Activated B cell treated with CpG ODN at 0.5 μM for 24 hours (primary cell): ENCODE data around the gene TTLL3. TPM values are rescaled to one million over a fixed set of nuclear protein-coding genes. Genes with fewer than 3 reads are reported as not detected.
"Not testable (repeated sequence)": the region's sequence is repeated elsewhere in the genome, so short reads cannot be mapped to it uniquely, and the experiment has no call there.

Experiments
- ATAC-seq: fragments of 200-7000 bp; cut with Tn5 transposase; one replicate; pipeline ENCODE4 v1.10.0; 2021; ENCODE audit warnings: low read depth, mild to moderate bottlenecking, moderate library complexity
- CTCF ChIA-PET: fragments of 350-600 bp; sonication (Branson Sonifier 250); formaldehyde crosslinking; loops from one replicate; lab custom pipeline; 2021; ENCODE audit warnings: antibody characterized with exemption; lab: Charles Lee
- POLR2A ChIA-PET: fragments of 350-600 bp; sonication (Branson Sonifier 250); formaldehyde crosslinking; loops from one replicate; lab custom pipeline; 2021; ENCODE audit warnings: antibody characterized with exemption; lab: Charles Lee
- DNase-seq: peaks from one replicate; pipeline ENCODE4 v3.0.0; 2022
- H3K27ac Mint-ChIP-seq: one replicate; pipeline ENCODE4 v1.8.0; 2020; ENCODE audit warnings: mixed read lengths
- H3K27me3 Mint-ChIP-seq: one replicate; pipeline ENCODE4 v1.8.0; 2021; ENCODE audit warnings: mixed read lengths
- H3K36me3 Mint-ChIP-seq: one replicate; pipeline ENCODE4 v1.8.0; 2021; ENCODE audit warnings: low read depth, mixed read lengths
- H3K4me1 Mint-ChIP-seq: one replicate; pipeline ENCODE4 v1.8.0; 2021; ENCODE audit warnings: mixed read lengths
- H3K4me3 Mint-ChIP-seq: one replicate; pipeline ENCODE4 v1.8.0; 2020; ENCODE audit warnings: mild to moderate bottlenecking, mixed read lengths
- H3K9me3 Mint-ChIP-seq: one replicate; pipeline ENCODE4 v1.8.0; 2020; ENCODE audit warnings: mixed read lengths
- intact Hi-C: fragments of 100-400 bp; cut with micrococcal nuclease; formaldehyde crosslinking; loops from one replicate; pipeline ENCODE4 v1.15.1; 2024
- total RNA-seq: library from RNA; stranded (reverse); gene quantifications from 2 replicates; pipeline ENCODE4 v1.2.3, GENCODE V29; 2022
- TF ChIP-seq, protein P1 (sequence below): fragments of 200-600 bp; IDR thresholded peaks from one replicate; pipeline ENCODE4 v1.8.0; 2022; ENCODE audit warnings: antibody characterized with exemption, mild to moderate bottlenecking

Gene TTLL3
- total RNA-seq, 1 donor from 2014 or later = 61.9 TPM

DNA sequence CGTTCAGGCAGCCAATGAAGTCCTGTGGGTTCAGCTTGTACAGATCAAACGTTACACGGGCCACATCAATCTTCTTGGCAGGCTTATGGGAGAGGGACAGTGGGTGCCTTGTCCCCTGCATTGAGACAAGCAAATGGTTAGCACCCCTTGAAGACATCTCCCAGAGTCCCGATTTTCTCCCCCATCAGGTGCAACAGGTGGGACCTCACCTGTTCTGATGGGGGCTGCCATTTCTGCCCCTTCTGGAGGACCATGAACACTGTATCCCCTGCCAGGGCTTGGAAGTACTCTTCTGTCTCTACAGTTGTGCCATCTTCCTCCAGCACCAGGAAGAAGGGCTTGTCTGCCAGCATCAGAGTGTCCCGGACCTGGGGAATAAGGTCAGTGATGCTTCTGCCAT is 59.9 kb downstream of the TTLL3 start:
- no peaks in the 10 kb centered on the region for H3K9me3 Mint-ChIP-seq
- H3K27me3 Mint-ChIP-seq = no peaks in the 10 kb centered on the region
- POLR2A ChIA-PET = no interaction called here
- DNase-seq (no peak), ATAC-seq (no peak)
- H3K4me1 Mint-ChIP-seq = no peaks in the 10 kb centered on the region
- no peak overlapping the region for H3K27ac Mint-ChIP-seq
- no peaks in the 10 kb centered on the region for H3K36me3 Mint-ChIP-seq
- TF ChIP-seq, protein P1, sequence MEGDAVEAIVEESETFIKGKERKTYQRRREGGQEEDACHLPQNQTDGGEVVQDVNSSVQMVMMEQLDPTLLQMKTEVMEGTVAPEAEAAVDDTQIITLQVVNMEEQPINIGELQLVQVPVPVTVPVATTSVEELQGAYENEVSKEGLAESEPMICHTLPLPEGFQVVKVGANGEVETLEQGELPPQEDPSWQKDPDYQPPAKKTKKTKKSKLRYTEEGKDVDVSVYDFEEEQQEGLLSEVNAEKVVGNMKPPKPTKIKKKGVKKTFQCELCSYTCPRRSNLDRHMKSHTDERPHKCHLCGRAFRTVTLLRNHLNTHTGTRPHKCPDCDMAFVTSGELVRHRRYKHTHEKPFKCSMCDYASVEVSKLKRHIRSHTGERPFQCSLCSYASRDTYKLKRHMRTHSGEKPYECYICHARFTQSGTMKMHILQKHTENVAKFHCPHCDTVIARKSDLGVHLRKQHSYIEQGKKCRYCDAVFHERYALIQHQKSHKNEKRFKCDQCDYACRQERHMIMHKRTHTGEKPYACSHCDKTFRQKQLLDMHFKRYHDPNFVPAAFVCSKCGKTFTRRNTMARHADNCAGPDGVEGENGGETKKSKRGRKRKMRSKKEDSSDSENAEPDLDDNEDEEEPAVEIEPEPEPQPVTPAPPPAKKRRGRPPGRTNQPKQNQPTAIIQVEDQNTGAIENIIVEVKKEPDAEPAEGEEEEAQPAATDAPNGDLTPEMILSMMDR = no peak
- no peak overlapping the region for H3K4me3 Mint-ChIP-seq
- intact Hi-C loops = no loop called here
- CTCF ChIA-PET = no interaction called here

DNA sequence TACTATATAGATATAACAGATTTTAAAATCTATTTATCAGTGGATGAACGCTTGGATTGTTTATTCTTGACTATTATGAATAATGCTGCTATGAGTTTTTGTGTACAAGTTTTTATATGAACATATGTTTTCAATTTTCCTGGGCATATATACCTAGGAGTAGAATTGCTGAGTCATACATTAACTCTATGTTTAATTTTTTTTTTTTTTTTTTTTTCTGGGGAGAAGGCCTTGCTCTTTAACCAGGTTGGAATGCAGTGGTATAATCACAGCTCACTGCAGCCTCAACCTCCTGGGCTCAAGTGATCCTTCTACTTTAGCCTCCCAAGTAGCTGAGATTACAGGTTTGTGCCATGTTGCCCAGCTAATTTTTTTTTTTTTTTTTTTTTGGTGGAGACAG is 60.9 kb downstream of the TTLL3 start:
- Mint-ChIP-seq H3K9me3 (no peaks in the 10 kb centered on the region), H3K27ac (no peak overlapping the region), H3K36me3 (no peaks in the 10 kb centered on the region), H3K4me3 (no peak overlapping the region), H3K4me1 (no peaks in the 10 kb centered on the region), H3K27me3 (no peaks in the 10 kb centered on the region)
- intact Hi-C loops = no loop called here
- DNase-seq (no peak), ATAC-seq (no peak)
- ChIA-PET CTCF (no interaction called here), POLR2A (interaction anchor here (0.7 kb wide), 1 partner anchor 148 kb away, joined by 10 read pairs; no protein-coding TSS in a partner anchor)
- TF ChIP-seq, protein P1 = no peak

DNA sequence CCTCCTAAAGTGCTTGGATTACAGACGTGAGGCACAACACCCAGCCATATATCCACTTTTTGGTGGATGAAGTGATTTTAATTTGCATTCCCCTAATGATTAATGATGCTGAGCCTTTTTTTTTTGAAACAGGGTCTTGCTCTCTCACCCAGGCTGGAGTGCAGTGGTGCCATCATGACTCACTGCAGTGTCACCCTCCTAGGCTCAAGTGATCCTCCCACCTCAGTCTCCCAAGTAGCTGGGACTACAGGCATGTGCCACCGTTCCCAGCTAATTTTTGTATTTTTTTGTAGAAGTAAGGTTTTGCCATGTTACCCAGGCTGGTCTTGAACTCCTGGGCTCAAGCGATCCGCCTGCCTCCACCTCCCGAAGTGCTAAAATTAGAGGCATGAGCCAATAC is 62.0 kb downstream of the TTLL3 start:
- H3K9me3 Mint-ChIP-seq, DNase-seq, ATAC-seq, POLR2A ChIA-PET, H3K4me3 Mint-ChIP-seq, H3K4me1 Mint-ChIP-seq, H3K27ac Mint-ChIP-seq, H3K36me3 Mint-ChIP-seq, H3K27me3 Mint-ChIP-seq, CTCF ChIA-PET, intact Hi-C loops: not testable (repeated sequence)

DNA sequence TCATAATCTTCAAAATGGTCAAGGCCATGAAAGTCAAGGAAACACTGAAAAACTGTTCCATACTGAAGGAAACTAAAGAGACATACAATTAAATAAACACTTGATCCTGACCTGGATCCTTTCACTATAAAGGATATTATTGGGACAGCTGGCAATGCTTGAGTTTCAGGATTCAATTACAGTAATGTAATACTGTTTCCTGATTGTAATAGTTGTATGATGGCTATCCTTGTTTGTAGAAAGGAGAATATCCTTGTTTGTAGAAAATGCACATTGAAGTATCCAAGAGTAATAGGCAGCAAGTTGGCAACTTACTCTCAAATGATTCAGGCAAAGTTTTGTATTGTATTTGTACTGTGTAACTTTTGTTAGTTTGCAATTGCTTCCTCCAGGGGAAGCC is 65.4 kb downstream of the TTLL3 start:
- POLR2A ChIA-PET = no interaction called here
- no peak for DNase-seq
- CTCF ChIA-PET = no interaction called here
- H3K9me3 Mint-ChIP-seq = no peaks in the 10 kb centered on the region
- intact Hi-C loops = no loop called here
- no peaks in the 10 kb centered on the region for H3K36me3 Mint-ChIP-seq
- no peak overlapping the region for H3K4me3 Mint-ChIP-seq
- H3K27ac Mint-ChIP-seq = no peak overlapping the region
- no peaks in the 10 kb centered on the region for H3K4me1 Mint-ChIP-seq
- no peak for ATAC-seq
- peaks cover 7% of the 10 kb centered on the region for H3K27me3 Mint-ChIP-seq
- TF ChIP-seq, protein P1 = no peak

DNA sequence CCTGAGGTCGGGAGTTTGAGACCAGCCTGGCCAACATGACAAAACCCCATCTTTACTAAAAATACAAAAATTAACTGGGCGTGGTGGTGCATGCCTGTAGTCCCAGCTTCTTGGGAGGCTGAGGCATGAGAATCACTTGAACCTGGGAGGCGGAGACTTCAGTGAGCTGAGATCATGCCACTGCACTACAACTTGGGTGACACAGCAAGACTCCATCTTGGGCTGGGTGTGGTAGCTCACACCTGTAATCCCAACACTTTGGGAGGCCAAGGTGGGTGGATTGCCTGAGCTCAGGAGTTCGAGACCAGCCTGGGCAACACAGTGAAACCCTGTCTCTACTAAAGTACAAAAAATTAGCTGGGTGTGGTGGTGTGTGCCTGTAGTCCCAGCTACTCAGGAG is 66.2 kb downstream of the TTLL3 start:
- ATAC-seq, CTCF ChIA-PET, H3K4me1 Mint-ChIP-seq, H3K36me3 Mint-ChIP-seq, intact Hi-C loops, DNase-seq, H3K27ac Mint-ChIP-seq, H3K4me3 Mint-ChIP-seq, H3K9me3 Mint-ChIP-seq, H3K27me3 Mint-ChIP-seq: not testable (repeated sequence)
- POLR2A ChIA-PET = interaction anchor here (0.7 kb wide), 1 partner anchor 15 kb away, joined by 9 read pairs; no protein-coding TSS in a partner anchor

DNA sequence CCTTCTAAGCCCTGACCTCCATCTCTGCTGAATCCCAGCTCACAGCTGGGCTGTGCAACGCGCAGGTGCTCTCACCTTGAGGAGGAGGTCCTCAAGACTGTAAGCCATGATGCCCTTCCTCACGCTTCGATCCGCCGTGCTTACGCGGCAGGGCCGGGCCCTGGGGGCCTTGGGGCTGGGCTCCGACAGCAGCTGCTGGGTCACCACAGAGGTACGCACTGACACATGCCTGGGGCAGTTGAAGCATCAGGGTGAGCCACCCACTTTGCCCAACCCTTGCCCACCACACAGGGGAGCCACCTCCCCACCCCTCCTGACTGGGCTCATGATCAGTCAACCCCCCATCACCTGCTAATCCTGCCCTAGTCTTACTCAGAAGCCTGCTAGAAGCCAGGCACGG is 66.9 kb downstream of the TTLL3 start:
- ChIA-PET POLR2A (no interaction called here), CTCF (no interaction called here)
- no peak for DNase-seq
- no peak overlapping the region for H3K27ac Mint-ChIP-seq
- peaks cover 7% of the 10 kb centered on the region for H3K27me3 Mint-ChIP-seq
- no peak for ATAC-seq
- no peak overlapping the region for H3K4me3 Mint-ChIP-seq
- no peaks in the 10 kb centered on the region for H3K36me3 Mint-ChIP-seq
- no peaks in the 10 kb centered on the region for H3K4me1 Mint-ChIP-seq
- TF ChIP-seq, protein P1 = no peak
- intact Hi-C loops = no loop called here
- no peaks in the 10 kb centered on the region for H3K9me3 Mint-ChIP-seq
